ENCODE measurements around the gene ARMCX2.
"Not testable (repeated sequence)": the region's sequence is repeated elsewhere in the genome, so short reads cannot be mapped to it uniquely, and the experiment has no call there.

Gene ARMCX2

GRCh38 chrX:101659601-101660063, at the start of gene ARMCX2:
ARMCX2 (minus strand) TSS chrX:101659850; CDS start chrX:101657588, 2,262 bp downstream.
- peak; percentile 40 for DNase-seq

DNA sequence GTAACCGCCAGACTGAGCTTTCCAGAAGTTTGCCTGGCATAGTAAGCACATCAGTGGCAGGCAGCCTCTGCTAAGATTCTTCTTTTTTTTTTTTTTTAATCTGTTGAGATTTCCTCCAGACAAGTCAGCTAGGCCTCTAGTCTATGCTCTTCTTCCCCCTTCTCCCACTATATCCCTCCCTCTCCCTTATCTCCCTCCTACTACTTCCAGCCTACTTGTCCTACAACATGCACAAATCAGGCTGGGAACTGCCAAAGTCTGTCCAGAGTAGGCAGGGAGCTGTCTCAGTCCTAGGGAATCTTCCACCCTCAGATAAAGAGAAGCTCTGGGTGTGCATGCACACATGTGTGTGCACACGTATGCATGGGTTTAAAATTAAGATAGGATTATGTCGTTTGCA, 49.7 kb upstream of the ARMCX2 start:
- no peak for DNase-seq

- DNase-seq: no peak
Measured at GRCh38 chrX:101708163-101708562, 48.5 kb upstream of the ARMCX2 start.

- no peak for DNase-seq
Measured at GRCh38 chrX:101693476-101693875, 33.8 kb upstream of the ARMCX2 start.

DNA sequence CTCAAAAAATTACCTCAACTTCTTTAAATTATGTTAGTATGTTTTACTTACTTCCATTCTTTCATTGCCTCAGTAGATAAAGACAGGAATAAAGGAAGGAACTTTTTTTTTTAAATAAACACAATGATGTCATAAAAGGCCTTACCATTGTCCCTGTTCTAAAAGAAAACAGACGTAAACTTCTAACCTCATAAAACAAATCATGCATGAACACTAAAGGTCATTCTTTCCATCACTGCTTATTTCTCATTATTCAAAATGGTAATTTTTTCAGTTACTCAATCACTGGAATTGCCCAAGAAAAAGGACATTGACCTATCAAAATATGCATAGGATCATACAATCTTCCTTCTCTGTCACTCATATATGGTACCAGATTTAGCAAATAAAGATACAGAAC, 32.2 kb upstream of the ARMCX2 start:
- peak; percentile 3 for DNase-seq

- no peak for DNase-seq
Measured at GRCh38 chrX:101686574-101686973, 26.9 kb upstream of the ARMCX2 start.

DNA sequence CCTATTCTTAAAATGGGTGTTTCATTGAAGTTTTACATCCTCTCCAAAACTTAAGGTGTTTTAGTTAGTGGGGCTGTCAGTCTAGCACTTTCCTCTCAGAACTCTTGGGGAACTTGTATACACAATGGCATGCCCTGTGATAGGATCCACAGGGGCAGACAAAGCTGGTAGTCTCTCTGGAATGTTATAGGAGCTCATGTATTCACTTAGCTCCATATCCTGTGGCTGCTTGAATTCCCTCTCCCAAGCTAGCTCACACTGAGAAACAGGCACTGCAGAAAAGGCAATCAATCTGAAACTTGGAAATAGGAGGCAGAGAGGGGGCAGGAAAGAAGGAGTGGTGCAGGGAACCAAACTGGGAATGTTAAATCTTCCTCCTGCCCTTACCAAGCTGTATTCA, 26.3 kb upstream of the ARMCX2 start:
- no peak for DNase-seq

- DNase-seq: peak; percentile 49
Measured at GRCh38 chrX:101682723-101683122, 23.1 kb upstream of the ARMCX2 start.

GRCh38 chrX:101677028-101677427, 17.4 kb upstream of the ARMCX2 start:
- DNase-seq: no peak

- no peak for DNase-seq
Measured at GRCh38 chrX:101676571-101676970, 16.9 kb upstream of the ARMCX2 start.

DNA sequence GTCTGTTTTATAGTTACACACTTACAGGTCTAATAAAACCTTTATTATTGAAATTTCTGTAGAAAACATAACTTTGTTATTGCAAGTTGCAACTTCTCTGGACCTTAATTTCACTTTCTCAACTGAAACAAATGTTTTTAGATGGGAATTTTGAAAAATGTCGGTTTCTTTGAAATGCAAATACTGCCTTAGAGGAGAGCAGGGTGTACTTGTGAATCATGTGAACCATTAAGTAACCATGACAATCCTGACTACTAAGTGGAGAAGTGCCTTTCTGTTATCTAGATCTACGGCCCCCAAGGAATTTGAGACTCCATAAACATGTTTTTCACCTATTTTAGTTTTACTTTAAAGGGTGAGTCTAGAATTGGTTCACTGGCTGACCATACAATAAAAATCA, 8.5 kb upstream of the ARMCX2 start:
- no peak for DNase-seq

GRCh38 chrX:101658661-101659491, 774 bp downstream of the ARMCX2 start:
- no peak for DNase-seq

DNA sequence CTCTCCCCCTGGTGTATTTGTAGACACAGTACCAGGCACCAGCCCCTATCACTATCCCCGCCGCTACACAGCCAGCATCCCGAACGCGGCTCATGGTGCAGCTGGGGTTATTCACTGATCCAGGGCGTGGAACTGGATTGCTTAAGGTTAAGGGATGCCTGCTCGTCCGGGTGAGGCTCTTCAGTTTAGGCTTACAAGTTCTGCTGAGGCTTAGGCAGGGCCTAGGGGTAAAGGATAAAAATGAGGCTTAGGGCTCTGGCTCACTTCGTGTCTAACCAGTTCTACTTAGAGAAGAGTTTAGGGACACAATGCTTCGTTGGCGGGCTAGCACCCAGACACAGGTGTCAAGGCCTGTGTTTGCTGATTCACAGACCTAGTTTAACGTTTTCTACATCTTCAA, 2.2 kb downstream of the ARMCX2 start:
- no peak for DNase-seq

- no peak for DNase-seq
Measured at GRCh38 chrX:101656817-101657216, 2.8 kb downstream of the ARMCX2 start.

DNA sequence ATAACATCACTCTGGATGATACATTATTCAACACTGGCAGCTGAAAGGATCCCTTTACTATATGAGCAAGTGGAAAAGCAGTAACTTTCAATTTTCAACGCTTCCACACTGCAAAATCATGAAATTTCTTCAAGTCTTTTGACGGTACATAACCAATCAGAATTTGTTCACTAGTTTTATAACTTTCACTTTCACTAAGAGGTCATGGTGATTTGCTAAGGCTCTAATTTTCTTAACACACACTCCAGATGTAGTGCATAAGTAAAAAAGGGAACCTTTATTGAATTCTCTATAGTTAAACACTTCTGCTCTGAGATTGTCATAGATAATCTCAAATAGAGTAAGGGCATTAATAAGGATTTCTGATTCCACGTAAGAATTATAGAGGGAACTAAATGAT, 4.1 kb downstream of the ARMCX2 start:
- no peak for DNase-seq

DNA sequence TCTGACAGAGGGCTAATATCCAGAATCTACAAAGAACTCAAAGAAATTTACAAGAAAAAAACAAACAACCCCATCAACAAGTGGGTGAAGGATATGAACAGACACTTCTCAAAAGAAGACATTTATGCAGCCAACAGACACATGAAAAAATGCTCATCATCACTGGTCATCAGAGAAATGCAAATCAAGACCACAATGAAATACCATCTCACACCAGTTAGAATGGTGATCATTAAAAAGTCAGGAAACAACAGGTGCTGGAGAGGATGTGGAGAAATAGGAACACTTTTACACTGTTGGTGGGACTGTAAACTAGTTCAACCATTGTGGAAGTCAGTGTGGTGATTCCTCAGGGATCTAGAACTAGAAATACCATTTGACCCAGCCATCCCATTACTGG, 11.9 kb downstream of the ARMCX2 start:
- DNase-seq: not testable (repeated sequence)

- DNase-seq: no peak
Measured at GRCh38 chrX:101642093-101642492, 17.6 kb downstream of the ARMCX2 start.

DNA sequence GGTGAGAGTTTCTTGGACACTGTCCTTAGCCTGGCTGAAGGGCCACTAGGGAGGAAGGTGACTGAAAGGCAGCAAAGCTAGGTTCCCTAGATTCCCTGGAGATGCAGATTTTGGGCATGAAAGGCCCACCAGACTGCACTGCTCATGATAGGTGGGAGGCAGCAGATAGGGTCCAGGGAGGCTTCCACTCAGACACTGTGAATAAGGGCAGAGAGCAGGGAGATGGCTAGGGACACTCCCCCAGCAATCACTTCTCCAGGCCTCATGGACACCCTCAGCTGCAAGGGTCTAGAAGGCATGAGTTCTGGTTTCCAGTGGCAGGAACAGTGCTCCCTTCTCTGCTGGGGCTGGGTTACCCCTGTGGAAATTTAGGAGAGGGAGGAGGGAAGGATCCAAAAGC, 20.1 kb downstream of the ARMCX2 start:
- no peak for DNase-seq

GRCh38 chrX:101619364-101619763, 40.3 kb downstream of the ARMCX2 start:
- DNase-seq: no peak

GRCh38 chrX:101617211-101618191, 42.1 kb downstream of the ARMCX2 start, which contains the start of gene ARMCX6:
ARMCX6 (minus strand) TSS chrX:101618000; CDS start chrX:101616620, 1,380 bp downstream.
- DNase-seq: peak; percentile 36

GRCh38 chrX:101605728-101606127, 53.9 kb downstream of the ARMCX2 start:
- no peak for DNase-seq

All from kidney glomerular epithelial cell (primary cell).